C4-2B (cell line): Measurements from ENCODE around the gene RPEL1.
"Not testable (repeated sequence)": the region's sequence is repeated elsewhere in the genome, so short reads cannot be mapped to it uniquely, and the experiment has no call there.

ENCODE experiments used
- ZFX ChIP-seq: fragments of 450-650 bp; IDR thresholded peaks from 2 replicates; pipeline ENCODE4 v1.6.1; 2017
- TF ChIP-seq, protein P1 (sequence below): fragments of 450-650 bp; conservative IDR thresholded peaks from 2 replicates; pipeline ENCODE4 v1.5.1; 2017; ENCODE audit warnings: mild to moderate bottlenecking

DNA sequence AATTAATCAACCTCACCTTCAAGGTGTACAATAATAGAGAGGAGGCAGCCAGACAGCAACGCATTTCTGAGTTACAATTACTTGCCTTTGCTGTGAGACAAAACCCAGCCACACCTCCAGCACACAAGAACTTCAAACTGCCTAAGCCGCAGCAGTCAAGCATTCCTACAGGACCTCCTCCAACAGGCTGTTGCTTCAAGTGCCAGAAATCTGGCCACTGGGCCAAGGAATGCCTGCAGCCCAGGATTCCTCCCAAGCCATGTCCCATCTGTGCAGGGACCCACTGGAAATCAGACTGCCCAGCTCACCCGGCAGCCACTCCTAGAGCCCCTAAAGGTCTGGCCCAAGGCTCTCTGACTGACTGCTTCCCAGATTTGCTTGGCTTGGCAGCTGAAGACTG, 38.0 kb upstream of the RPEL1 start:
- TF ChIP-seq, protein P1, sequence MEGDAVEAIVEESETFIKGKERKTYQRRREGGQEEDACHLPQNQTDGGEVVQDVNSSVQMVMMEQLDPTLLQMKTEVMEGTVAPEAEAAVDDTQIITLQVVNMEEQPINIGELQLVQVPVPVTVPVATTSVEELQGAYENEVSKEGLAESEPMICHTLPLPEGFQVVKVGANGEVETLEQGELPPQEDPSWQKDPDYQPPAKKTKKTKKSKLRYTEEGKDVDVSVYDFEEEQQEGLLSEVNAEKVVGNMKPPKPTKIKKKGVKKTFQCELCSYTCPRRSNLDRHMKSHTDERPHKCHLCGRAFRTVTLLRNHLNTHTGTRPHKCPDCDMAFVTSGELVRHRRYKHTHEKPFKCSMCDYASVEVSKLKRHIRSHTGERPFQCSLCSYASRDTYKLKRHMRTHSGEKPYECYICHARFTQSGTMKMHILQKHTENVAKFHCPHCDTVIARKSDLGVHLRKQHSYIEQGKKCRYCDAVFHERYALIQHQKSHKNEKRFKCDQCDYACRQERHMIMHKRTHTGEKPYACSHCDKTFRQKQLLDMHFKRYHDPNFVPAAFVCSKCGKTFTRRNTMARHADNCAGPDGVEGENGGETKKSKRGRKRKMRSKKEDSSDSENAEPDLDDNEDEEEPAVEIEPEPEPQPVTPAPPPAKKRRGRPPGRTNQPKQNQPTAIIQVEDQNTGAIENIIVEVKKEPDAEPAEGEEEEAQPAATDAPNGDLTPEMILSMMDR, result not testable (repeated sequence)
- TF ChIP-seq ZFX, result not testable (repeated sequence)
